GM19455 (cell line): ENCODE measurements around the gene TMEM272.

Experiments
- ATAC-seq: cut with Tn5 transposase; IDR thresholded peaks from one replicate; pipeline ENCODE4 v1.9.1; 2021; ENCODE audit not compliant: unreplicated experiment

TMEM272 gene

DNA sequence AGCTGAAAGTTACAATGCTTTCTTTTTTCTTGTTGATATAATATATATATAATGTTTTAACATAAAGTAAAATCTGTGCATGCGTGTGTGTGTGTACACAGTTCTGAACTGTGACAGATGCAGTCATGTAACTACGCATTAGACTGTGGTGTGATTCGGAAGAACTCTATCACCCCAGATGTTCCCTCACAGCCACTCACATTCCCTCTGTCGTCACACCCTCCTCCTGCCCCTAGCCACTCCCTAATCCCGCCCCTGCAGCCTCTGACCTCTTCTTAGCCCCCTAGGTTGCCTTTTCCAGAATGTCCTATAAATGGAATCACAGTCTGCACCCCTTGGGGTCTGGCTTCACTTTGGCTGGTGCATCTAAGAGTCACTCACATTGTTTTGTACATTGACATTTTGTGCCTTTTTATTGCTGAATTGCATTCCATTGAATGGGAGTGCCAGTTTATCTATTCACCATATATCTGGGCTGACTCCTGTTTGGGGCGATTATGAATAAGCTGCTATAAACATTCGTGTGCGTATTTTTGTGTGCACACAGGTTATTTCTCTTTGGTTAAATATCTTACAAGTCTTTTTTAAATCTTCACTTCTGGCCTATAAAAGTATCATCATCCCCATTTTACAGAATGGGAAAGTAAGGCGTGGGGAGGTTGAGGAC lies 61.4 kb downstream of the TMEM272 start:
- no peak for ATAC-seq

- ATAC-seq, result no peak
These were observed 62.8 kb downstream of the TMEM272 start for GRCh38 chr13:51782026-51782710.

- ATAC-seq, result no peak
These were observed 63.5 kb downstream of the TMEM272 start for GRCh38 chr13:51781246-51782022.

- no peak for ATAC-seq
These were observed 64.9 kb downstream of the TMEM272 start for GRCh38 chr13:51780099-51780498.

DNA sequence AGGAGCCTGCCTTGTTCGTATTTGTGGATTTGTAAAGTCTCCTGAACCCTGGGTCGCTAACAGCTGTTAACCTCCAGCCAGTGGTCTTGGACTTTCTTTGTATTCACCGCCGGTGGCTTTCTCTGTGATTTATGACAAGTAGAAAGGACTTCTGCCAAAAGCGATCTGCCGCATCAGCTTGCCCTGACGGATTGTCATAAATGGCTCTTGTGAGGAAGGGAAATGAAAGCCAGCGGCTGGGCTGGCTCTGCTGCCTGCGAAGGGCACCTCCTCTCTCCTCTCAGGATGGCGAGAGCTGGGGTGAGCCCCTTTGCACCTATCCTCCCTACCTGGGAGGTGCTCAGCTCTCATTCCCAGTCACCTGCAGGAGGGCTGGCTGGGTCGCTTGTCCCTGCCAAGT lies 66.6 kb downstream of the TMEM272 start:
- ATAC-seq, result no peak

GRCh38 chr13:51777921-51778320 lies 67.1 kb downstream of the TMEM272 start:
- ATAC-seq, result no peak

DNA sequence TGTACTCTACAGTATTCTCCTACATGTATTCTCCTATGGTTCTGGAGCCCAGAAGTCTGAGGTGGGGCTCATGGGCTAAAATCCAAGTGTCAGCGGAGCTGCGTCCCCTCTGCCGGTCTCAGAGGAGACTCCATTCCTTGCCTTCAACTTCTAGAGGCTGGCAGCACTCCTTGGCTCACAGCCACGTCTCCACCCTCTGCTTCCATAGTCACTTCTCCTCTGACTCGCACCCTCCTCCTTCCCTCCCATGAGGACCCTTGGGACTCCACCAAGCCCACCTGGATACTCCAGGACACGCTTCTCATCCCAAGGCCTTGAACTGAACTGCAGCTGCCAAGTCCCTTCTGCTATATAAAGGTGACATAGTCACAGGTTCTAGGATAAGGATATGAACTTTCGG lies 68.8 kb downstream of the TMEM272 start:
- ATAC-seq, result no peak

GRCh38 chr13:51773515-51773914 lies 71.5 kb downstream of the TMEM272 start:
- no peak for ATAC-seq

- no peak for ATAC-seq
These were observed 72.2 kb downstream of the TMEM272 start for GRCh38 chr13:51772781-51773180.

GRCh38 chr13:51772105-51772455 lies 72.9 kb downstream of the TMEM272 start:
- no peak for ATAC-seq

DNA sequence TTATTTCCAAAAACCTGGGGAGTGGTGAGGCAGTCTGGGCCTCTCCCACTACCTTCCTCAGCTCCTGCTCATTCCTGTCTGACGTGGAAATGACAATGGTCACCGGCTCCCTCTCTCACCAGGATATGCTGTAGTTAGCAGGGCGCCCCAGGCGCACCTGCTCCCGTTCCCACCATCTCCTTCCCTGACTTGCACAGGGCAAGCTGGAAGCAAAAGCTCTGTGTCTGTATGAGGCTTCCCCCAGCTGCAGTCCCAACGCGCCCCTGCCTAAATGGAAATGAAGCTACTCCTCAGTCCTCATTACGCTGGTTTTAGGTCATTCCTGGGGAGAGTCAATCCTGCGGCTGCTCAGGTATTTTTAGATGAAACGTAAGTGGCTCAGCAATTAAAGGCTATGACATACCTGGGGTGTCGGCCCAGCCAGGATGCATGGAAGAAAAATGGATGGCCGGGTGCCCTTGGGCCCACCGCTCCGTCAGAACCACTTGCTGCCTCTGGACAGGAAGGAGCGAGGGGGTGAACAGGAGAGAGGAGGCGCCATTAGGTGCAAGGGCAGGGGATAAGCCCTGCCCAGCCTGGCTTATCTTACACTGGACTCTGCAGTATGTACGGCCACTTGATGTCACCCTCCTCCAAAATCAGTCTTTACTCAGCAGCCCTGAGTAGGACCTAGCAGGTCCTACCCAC lies 73.4 kb downstream of the TMEM272 start:
- ATAC-seq, result no peak

- no peak for ATAC-seq
These were observed 74.1 kb downstream of the TMEM272 start for GRCh38 chr13:51770681-51771417.

GRCh38 chr13:51770160-51770559 lies 74.8 kb downstream of the TMEM272 start:
- ATAC-seq, result no peak

- no peak for ATAC-seq
These were observed 75.4 kb downstream of the TMEM272 start for GRCh38 chr13:51769455-51770127.

- no peak for ATAC-seq
These were observed 76.0 kb downstream of the TMEM272 start for GRCh38 chr13:51768976-51769375.

DNA sequence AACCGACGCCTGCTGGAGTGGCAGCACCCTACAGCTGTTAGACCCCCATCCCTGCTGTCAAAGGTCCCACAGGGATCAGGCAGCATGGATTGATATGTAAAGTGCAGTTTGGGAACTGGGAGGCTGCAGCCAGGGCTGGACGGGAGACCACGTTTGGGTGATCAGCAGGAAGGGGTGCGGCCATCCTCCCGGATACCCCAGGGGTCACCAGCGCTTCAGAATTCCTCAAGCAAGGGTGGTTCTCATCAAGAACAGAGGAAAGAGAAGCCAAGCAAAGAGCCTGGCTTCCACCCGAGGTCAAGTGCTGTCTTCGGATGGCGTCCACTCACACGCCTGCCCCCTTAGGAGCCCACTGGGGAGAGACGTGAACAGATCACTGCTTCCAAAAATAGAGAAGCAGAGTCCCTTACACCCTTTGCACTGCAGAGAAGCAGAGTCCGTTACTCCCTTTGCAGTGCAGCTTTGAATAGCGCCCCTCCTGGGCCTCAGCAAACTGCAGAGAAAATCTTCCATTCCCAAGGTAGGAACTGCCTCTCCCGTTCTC lies 76.5 kb downstream of the TMEM272 start:
- ATAC-seq, result no peak

DNA sequence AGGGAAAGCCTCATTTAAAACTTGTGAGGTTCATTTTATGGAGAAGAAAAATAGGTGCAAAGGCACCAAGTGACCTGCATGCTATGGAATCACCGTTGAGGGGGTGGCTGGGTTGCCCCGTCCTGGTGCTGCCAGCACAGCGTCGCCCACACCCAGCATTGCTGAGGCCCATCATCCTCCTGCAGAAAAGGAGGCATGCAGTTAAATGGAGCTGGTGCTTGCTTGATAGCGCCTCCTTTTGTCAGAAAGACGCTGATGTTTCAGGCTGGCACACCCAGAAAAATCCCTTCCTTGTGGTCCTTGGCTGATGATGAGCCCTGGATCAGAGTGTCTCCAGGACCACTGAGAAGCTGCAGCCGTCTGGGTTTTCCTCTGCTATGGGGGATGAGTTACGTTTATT lies 77.9 kb downstream of the TMEM272 start:
- no peak for ATAC-seq

DNA sequence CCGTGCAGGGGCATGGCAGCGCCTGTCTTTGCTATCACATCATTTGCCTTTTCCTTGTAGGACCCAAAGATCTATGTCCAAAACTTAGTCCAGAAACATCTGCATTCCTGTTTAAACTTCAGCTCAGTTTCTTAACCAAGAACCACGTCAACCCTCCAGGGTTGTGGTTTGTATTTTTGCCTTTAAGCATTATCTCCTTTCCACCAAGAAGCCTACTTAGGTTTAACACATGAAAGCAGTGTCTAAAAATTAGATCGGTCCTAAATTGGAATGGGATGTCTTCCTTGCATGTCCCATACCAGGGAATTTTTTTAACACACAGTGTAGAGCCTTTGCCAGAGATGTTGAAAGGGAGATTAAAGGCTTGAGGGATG lies 79.8 kb downstream of the TMEM272 start:
- no peak for ATAC-seq

GRCh38 chr13:51764184-51765141 lies 80.5 kb downstream of the TMEM272 start:
- peak; percentile 88 for ATAC-seq
